Measurements from ENCODE around the gene ACTA2.

The ACTA2 gene

DNA sequence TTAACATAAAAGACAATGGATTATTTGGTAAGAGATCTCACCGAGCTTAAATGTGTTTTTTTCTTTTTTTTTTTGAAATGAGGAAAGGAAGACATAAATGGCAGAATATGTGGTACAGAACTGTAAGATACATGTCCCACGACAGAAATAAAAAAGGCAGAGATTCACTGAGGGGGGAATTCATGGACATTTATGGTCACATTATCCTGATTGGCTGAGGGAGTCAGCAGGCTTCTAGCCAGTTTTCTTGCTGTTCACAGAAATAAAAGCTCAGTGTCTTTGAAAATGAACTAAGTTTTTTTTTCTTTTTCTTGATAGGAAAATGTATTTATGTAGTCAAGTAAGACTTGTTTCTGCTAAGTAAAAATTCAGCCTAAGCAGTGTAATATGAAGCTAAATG lies 29.8 kb upstream of the ACTA2 start:
- in situ Hi-C loops (cut with HindIII; ENCODE audit: low sequenced_read_pairs) = no loop called here

DNA sequence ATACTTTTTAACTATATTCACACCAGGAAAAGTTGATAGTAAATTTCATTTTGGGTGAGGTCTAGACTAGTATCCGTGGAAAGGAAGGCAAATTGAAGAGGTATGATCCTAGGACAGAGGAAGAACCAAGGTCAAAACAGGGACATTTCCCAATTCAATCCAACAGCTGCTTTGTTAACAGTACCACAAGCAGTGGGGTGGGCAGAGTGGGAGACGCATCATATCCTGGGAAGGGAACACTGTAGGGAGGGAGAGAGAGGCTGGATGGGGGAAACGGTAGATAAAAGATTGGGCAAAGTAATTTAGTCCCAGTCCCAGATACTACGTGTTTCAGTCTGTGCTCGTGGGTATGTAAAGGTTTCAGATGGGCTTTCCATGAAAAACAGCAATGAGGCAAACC lies 28.9 kb upstream of the ACTA2 start:
- in situ Hi-C loops (cut with HindIII; ENCODE audit: low sequenced_read_pairs) = no loop called here

DNA sequence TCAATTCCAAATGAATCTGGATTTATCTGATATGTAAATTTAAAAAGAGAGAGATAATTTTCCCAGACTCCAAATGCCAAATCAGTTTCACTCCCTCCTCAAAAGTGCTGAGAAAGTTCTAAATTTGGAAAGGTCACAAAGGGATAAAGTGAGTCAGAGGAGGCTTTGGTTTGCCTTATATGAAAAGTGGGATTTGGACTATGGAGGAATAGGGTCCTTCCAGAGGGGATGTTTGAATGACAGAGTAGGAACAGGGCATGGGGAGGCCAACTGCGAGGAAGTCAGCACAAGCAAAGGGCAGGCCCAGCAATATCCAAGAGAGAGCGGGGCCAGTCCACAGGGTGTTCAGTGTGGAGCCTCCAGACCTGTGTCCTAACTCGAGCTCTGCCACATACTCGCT lies 28.2 kb upstream of the ACTA2 start:
- in situ Hi-C loops (cut with HindIII; ENCODE audit: low sequenced_read_pairs) = no loop called here

DNA sequence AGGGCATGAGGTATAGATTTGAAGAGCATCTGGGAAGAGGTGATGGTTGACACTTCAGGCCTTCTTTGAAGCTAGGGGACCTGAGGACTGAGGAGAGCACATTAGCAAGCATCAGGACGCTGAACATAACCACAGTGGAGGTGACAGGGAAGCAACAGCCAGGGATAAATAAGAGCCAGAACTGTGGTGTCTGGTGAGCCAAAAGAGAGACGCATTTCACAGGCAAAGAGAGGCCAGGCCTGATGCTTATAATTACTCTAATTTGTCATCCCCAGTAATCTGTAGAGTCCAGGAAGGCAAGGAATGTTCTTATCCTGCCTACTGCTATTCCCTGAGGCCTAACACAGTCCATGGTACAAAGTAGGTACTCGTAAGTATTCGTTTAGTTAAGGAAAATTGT lies 27.7 kb upstream of the ACTA2 start:
- in situ Hi-C loops (cut with HindIII; ENCODE audit: low sequenced_read_pairs) = no loop called here

DNA sequence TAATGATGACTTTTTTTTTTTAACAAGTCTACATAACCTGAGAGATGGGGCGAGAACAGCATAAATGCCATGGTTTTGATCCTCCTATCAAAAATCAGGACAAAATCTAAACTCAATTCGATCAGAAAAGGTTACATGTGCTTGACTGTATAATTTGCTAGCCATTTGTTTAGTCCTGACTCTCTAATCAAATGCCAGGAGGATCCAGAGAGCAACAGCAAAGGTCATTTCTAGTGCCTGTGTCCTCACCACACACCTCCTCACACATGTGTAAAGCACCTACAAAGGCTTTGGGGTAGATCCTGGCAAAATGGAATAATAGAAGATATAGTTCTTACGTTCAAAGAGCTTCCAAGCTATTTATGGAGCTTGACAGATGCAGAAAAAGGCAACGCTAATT lies 27.0 kb upstream of the ACTA2 start:
- in situ Hi-C loops (cut with HindIII; ENCODE audit: low sequenced_read_pairs) = no loop called here

DNA sequence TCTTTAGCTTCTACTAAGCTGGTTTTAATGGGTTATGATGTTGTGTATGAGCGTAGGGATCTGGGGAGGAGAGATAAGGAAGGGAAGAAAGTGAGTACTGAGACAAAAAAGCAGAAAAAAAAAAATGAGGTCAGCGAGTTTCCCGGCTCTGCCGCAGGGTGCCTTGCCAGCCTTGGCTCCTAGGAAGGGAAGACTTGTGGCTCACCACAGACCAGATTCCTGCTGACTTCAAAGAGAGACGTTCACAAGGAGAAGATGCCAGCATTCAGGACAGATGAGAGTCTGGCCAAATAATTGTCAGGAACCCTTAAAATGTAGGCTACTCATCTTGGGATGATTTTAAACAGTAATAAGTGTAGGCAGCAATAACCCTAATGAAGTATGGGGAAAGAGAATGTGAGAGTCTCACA lies 26.6 kb upstream of the ACTA2 start:
- in situ Hi-C loops (cut with HindIII; ENCODE audit: low sequenced_read_pairs) = no loop called here

DNA sequence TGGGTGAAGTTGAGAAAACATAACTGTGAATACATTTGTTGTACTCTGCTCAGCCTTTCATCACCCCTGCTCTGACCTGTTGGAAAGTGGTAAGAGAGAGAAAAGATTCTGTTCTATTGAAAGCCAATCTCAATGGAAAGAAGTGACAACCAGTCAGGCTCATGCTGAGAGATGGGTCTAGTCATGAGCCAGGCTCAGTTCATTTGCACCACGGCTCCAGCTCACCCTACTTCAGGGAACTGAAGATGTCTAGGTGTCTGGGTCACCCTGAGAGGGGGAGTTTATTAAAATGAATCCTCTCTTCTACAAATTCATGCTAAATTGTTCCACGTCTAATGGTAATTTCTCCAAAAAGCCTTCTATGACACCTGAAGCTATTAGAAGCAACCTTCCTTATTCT lies 25.9 kb upstream of the ACTA2 start:
- in situ Hi-C loops (cut with HindIII; ENCODE audit: low sequenced_read_pairs) = no loop called here

DNA sequence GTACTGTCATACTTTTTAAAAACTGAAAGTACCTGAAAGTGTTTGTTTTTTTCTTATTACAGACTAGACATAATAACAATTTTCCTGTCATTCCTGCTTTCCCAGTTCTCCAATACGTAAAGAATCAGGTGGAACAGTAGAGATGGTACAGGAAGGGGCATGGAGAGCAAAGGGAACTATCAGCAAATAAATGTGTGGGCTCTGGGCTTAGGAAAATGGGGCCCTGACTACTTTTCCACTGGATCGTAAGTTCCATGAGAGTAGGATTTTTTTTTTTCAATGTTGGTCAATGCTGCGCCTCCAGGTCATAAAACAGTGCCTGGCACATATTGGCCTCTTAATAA lies 22.8 kb upstream of the ACTA2 start:
- in situ Hi-C loops (cut with HindIII; ENCODE audit: low sequenced_read_pairs) = no loop called here

DNA sequence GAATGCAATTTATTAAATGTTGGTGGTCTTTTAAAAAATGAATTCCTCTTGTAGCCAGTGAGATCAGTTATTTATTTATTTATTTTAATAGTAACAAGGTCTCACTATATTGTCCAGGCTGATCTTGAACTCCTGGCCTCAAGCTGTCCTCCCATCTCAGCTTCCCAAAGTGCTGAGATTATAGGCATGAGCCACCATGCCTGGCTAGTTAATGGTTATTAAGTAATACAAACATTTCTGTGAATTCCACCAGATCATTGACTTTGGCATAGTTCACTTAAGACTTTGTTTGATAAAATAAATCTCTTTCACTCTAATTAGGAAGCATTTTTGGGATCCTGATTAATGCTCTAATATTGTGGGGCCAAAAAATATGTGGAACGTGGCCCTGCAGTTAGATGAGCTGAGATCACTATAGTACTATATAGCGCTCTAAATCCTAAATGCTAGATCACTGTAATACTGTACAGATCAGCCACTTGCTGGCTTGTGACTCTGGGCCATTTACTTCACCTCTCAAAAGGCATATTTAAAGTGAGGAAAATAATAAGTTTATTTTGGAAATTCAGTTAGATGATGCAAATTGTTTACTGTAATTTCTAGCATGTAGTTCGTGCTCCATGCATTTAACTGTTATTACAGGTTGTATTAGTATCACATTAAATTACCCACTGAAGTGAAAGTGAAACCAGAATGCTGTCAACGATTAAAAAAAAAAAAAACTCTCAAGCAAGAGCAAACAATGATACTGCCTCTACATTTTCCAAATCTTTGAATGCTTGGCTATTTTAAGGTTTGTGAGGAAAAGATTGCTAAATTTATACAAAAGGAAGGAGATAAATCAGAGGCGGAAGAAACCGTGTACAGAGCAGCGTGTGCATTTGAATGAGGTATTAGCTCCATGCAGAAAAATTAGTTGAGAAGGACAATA lies 22.1 kb upstream of the ACTA2 start:
- in situ Hi-C loops (cut with HindIII; ENCODE audit: low sequenced_read_pairs) = no loop called here

DNA sequence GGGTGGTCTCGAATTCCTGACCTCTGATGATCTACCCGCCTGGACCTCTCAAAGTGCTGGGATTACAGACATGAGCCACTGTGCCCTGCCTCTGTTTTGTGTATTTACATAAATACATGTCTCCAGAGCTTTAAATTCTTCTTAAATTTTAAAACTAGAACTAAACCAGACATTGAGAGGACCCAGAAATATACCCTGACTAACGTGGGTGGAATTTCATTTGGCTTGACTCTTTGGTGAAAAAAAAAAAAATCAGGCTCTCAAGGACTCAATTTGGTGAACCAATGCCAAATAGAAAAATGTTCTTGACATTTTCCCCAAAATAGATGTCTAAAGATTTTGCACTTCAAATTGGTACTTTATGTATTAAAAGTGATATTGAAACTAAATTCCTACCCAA lies 21.4 kb upstream of the ACTA2 start:
- in situ Hi-C loops (cut with HindIII; ENCODE audit: low sequenced_read_pairs) = no loop called here

DNA sequence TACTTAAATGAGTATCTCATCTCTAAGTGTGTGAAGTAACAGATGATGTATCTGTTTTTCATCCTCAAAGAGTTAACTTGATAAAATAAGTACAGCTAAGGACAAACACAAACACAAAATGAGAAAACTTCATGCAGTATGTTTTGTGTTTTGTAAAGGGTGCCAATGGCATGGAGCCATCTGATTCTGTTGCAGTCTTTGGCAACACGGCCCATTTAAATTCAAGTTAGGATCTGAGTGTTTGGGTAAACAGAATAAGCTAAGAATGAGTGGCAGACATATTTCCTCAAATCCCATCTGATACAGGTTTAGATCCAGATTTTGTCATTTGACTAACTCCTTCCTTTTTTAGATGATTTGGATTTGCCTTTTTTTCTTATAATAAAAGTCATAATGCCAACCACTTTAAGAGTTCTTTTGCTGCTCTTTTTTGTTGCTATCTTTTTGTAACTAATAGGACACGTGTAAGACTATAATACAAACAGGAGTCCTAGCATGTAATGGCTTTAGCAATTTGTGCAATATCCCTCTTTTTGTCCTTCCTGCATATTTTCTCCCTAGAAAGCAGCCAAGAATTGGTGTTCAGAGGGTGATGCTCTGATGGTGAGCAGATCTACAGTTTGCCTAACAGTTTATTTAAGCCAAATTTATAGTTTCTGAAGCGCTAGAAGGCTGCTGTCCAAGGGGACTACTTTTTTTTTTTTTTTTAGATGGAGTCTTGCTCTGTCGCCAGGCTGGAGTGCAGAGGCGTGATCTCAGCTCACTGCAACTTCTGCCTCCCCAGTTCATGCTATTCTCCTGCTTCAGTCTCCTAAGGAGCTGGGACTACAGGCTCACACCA lies 18.9 kb upstream of the ACTA2 start:
- in situ Hi-C loops (cut with HindIII; ENCODE audit: low sequenced_read_pairs) = no loop called here

DNA sequence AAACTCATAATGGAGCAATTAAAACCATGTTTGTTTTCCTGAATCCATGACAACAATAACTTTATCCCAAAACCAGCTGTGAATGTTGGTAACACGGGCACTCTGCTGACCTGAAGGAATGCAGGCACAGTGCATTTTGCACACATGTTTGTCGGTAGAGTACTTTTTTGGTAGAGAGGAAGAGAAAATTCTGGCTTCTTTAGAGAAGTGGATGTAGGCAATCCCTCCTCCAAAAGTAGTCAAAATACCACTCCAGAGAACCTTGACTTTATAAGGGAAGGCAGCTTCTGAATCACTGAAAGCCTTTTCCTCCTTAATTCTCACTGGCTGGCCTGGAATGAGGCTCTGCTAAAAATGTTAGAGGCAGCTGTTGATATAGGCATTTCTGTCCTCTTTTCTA lies 15.8 kb upstream of the ACTA2 start:
- in situ Hi-C loops (cut with HindIII; ENCODE audit: low sequenced_read_pairs) = no loop called here

DNA sequence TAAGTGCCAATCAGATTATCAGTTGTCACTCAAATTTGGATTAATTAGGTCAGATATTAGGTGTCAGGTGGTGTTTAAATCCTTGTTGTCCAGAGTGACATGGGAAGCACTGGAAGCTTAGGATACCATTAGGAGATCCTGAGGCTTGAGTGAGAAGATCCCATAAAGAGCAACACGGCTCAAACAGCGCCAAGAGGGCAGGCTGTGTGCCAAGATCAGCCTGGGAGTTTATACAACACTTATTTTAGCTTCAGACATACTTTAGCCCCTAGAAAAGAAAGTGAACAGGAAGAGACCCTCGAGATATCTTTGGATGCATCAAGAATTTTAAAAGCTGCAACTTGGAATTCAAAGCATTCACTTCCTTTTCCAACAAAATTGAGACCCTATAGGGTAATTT lies 14.2 kb upstream of the ACTA2 start:
- in situ Hi-C loops (cut with HindIII; ENCODE audit: low sequenced_read_pairs) = no loop called here

DNA sequence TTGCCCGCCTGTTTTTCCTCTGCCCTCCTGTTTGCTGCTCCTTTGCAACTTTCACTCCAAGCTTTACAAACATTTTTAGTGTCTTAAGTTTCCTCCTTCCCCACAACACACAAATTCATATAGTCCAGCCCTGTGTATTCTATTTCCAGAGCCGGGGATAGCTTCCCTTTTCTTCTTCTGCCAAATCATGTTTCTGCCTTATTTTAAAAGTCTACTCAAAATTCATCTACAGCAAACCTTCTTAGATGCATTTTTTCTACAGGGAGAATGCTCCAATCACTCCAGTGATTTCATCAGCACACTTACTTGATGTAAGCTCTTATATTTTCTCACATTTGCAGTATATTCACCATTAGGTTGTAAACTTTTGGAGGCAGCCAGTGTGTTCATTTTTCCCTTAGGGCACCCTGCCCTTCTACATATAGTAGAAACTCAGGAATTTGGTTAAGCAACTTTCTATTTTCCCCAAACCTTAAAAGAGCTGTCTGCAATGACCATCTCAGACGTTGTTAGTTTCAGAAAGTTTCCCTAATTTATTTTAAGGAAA lies 12.4 kb upstream of the ACTA2 start:
- in situ Hi-C loops (cut with HindIII; ENCODE audit: low sequenced_read_pairs) = no loop called here

DNA sequence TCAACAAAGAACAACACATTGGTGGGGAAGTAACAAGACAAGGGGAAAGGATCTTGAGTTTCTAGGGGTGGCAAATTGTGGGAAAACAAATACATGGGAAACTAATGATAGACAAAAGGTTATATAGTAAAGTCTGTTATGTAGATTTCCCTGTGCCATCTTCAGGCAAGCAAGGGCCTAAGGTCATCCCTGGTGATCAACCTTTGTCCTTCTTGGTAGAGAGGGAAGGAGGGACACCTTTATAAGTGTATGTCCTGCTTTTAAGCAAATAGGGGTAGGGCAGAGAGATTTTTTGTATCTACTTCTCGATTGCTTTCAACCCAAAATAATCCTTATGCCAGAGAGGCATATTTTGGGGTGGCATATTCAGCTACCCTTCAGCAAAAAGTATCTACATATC lies 11.8 kb upstream of the ACTA2 start:
- in situ Hi-C loops (cut with HindIII; ENCODE audit: low sequenced_read_pairs) = no loop called here

DNA sequence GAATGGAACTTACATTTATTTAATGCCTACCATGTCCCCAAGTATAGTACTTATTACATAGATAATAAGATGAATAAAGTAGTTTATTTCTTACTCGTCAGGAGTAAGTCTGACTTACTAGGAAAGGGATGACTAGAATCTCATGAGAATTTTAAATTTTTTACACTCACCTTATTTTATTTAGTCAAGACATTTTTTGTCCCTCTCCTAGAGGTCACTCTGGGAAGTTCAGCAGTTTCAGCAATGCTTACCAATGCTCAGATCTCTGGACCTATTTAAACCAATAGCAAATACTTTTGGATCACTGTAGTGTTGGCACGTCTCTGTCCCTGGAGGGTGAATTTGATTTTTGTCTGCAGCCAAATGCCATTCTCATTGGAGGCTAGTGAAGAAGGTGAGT lies 10.7 kb upstream of the ACTA2 start:
- in situ Hi-C loops (cut with HindIII; ENCODE audit: low sequenced_read_pairs) = no loop called here

DNA sequence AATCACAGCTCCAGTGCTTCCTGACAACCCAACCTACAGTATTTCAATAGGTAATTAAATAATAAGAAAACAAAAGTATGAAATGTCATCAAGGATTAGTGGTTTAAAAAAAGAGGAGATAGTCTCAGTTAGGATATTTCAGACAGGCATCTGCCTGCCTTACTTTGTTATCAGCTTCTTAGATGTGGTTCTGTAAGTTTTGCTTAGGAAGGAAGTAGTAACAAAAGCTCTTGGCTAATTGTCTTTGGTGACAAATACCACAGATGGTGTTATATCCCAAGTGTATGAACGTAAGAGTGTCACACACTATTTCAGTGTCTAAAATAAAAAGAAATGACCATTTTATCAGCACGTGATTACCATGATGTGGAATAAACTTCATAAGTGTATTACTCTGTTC lies 9.8 kb upstream of the ACTA2 start:
- in situ Hi-C loops (cut with HindIII; ENCODE audit: low sequenced_read_pairs) = no loop called here

DNA sequence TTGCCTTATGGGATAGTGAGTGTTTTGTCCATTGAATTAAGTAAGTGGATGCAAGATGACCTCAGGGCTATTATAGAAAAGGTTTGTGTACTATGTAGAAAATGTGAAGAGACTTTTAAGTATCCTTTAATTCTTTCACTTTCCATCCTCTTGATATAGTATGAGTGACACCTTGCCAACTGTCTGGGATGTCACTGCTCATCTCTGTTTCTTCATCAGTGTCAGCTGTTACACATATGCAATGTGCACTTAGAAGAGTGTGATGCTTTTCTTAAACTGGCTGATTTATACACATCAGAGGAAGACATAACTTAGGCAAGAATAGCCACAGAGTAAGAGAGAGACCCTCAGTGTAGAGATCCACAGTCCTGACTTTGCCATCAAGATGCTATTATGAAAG lies 8.7 kb upstream of the ACTA2 start:
- in situ Hi-C loops (cut with HindIII; ENCODE audit: low sequenced_read_pairs) = no loop called here

DNA sequence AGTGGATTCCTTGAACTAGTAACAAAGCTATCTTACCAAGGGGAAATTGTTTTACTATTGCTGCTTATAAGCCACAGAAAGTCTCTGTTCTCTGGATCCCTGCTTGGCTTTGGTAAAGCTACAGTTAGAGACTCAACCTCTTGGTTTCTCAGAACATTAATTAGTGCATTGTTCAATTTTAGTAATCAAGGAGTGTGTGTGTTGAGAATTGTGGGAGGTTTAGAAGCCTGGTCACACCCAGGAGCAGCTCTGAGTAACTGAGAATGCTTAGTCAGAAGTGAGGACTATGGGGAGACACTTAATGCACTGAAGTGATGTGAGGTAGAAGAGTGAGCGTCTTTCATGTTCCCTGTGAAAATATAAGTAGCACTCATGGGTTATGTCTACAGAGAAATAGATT lies 8.2 kb upstream of the ACTA2 start:
- in situ Hi-C loops (cut with HindIII; ENCODE audit: low sequenced_read_pairs) = no loop called here

DNA sequence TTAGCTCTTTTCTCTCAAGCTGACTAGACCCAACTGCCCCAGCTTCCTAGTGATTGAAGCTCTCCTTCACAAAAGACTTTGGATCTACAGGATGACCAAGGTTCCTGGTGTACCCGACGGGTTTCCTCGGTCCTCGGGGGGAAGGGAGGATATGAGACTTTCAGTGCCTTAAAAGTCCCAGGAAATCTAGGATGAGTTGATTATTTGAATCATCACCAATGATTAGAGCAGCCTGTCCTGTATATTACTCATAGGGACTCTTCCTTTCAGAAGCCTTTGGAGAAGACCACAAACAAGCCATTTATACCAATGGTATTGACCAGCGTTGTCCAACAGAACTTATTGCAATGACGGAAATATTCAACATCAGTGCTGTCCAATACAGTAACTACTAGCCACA lies 6.1 kb upstream of the ACTA2 start:
- in situ Hi-C loops (cut with HindIII; ENCODE audit: low sequenced_read_pairs) = no loop called here

DNA sequence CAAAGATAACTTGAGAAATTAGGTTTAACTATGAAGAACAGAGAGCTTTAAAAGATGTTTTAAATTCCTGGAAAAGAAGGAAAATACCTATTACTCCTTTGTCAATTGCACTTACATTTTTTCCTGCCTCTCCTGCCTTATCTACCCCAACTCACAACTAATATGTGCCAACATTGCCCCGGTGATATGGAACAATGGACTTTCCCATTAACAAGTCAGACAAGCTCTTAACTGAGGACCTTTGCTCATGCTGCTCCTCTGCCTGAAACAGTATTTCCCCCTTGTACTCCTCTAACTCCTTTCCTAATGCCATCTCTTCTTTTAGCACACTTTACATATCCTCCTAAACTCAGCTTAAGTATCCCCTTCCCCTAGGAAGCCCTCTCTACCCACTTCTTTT lies 4.8 kb upstream of the ACTA2 start:
- in situ Hi-C loops (cut with HindIII; ENCODE audit: low sequenced_read_pairs) = no loop called here

DNA sequence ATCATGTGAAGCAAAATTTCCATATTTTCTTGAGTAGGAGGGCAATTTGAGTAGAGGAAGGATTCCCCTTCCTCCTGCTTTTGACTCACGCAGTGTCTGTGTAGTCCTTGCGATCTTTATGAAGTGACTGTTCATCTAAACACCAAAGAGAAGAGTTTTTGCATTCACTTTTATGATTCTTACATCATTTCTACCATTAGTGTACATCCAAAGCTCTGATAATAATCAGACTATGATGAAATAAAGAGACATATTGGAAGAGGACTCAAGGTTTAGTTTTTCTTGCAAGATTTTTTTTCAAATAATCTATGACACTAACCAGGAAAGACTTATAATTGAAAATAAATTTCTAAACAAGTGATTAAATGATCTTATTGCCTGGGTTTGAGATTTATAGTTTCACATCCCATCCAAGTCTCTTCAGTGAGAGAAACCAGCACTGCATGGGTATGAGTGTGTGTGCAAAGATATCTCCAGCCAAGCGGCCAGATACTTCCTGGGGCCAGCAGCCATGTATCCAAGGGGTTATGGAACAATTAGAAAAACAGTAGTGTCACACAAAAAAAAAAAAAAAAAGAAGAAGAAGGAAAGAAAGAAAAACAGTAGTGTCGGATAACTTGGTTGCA lies 2.0 kb upstream of the ACTA2 start:
- in situ Hi-C loops (cut with HindIII; ENCODE audit: low sequenced_read_pairs) = no loop called here
